Hepatocyte (in vitro differentiated cells): ENCODE measurements around the gene DPEP1.

Source experiments
- EZH2 ChIP-seq: fragments of 200-600 bp; sonication (generic); IDR thresholded peaks from 2 replicates; pipeline ENCODE4 v1.6.1; 2016; ENCODE audit warnings: antibody characterized with exemption, mild to moderate bottlenecking, borderline replicate concordance
- EZH2phosphoT487 ChIP-seq: fragments of 200-600 bp; sonication (generic); IDR thresholded peaks from one replicate; pipeline ENCODE4 v1.6.1; 2018; ENCODE audit warnings: antibody characterized with exemption, mild to moderate bottlenecking, low read depth, moderate library complexity; ENCODE audit not compliant: unreplicated experiment, severe bottlenecking
- TF ChIP-seq, protein P1 (sequence below): fragments of 200-600 bp; sonication (generic); IDR thresholded peaks from 2 replicates; pipeline ENCODE4 v1.5.1; 2016; ENCODE audit warnings: antibody characterized with exemption, mild to moderate bottlenecking; ENCODE audit not compliant: poor library complexity

DNA sequence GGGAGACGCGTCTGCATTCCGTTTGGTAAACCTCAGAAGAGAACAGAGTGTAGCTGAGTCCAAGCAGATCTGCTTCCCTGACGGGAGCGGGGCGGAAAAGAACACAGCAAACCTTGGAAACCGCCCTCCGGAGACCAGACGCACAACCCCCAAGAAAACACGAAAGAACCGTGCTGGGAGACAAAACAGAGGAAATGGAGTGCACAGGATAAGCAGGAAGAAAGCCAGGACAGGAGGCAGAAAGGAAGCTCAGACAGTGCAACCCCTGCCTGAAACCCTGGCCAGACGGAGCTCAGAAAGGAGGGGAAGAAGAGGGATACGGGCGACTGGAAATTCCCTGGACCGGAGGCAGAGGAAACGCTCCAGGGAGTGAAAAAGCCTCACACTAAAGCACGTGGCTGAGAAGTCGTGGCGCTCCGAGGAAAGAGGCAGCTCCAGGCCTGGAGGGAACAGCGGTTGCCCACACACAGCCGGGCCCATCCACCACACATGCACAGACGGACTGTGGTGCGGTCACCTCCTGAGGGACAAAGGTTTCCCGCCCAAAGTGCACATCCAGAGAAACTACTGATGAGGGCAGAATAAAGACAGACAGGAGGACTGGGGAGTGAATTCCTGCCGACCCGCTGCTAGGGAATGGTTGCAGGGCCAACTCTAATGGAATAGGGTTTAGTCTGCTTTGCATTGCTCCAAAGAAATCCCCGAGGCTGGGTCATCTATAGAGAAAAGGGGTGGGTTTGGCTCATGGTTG, 10.2 kb downstream of the DPEP1 start:
- TF ChIP-seq, protein P1, sequence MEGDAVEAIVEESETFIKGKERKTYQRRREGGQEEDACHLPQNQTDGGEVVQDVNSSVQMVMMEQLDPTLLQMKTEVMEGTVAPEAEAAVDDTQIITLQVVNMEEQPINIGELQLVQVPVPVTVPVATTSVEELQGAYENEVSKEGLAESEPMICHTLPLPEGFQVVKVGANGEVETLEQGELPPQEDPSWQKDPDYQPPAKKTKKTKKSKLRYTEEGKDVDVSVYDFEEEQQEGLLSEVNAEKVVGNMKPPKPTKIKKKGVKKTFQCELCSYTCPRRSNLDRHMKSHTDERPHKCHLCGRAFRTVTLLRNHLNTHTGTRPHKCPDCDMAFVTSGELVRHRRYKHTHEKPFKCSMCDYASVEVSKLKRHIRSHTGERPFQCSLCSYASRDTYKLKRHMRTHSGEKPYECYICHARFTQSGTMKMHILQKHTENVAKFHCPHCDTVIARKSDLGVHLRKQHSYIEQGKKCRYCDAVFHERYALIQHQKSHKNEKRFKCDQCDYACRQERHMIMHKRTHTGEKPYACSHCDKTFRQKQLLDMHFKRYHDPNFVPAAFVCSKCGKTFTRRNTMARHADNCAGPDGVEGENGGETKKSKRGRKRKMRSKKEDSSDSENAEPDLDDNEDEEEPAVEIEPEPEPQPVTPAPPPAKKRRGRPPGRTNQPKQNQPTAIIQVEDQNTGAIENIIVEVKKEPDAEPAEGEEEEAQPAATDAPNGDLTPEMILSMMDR: no peak
- TF ChIP-seq EZH2phosphoT487 (no peak), EZH2 (no peak)
